VCaP (cell line): ENCODE results near the gene SV2C.
"Not testable (repeated sequence)": the region's sequence is repeated elsewhere in the genome, so short reads cannot be mapped to it uniquely, and the experiment has no call there.

Source experiments
- H3K27ac ChIP-seq: fragments of 450-650 bp; 2 replicates; pipeline ENCODE4 v1.5.1; 2017
- TF ChIP-seq, protein P1 (sequence below): fragments of 450-650 bp; conservative IDR thresholded peaks from 2 replicates; pipeline ENCODE4 v1.5.1; 2017; ENCODE audit warnings: mild to moderate bottlenecking, moderate library complexity

Gene SV2C

DNA sequence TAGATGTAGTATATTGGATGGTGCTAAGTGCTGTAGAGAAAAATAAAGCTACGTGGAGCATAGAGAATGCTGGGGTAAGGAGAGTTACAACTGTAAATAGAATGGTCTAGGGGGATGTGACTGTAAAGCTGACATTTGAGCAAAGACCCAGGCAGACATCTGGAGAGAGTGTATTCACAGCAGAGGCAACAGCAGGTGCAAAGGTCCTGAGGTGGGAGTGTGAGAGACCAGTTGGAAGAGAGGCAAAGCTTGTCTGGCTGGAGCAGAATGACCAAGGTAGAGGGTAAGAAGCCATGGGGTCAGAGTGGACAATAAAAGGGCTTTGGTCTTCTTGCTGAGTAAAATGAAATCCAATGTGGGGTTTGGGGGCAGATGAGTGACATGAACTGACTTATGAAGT is 227.0 kb downstream of the SV2C start:
- H3K27ac ChIP-seq: no peak overlapping the region
- TF ChIP-seq, protein P1, sequence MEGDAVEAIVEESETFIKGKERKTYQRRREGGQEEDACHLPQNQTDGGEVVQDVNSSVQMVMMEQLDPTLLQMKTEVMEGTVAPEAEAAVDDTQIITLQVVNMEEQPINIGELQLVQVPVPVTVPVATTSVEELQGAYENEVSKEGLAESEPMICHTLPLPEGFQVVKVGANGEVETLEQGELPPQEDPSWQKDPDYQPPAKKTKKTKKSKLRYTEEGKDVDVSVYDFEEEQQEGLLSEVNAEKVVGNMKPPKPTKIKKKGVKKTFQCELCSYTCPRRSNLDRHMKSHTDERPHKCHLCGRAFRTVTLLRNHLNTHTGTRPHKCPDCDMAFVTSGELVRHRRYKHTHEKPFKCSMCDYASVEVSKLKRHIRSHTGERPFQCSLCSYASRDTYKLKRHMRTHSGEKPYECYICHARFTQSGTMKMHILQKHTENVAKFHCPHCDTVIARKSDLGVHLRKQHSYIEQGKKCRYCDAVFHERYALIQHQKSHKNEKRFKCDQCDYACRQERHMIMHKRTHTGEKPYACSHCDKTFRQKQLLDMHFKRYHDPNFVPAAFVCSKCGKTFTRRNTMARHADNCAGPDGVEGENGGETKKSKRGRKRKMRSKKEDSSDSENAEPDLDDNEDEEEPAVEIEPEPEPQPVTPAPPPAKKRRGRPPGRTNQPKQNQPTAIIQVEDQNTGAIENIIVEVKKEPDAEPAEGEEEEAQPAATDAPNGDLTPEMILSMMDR: no peak

DNA sequence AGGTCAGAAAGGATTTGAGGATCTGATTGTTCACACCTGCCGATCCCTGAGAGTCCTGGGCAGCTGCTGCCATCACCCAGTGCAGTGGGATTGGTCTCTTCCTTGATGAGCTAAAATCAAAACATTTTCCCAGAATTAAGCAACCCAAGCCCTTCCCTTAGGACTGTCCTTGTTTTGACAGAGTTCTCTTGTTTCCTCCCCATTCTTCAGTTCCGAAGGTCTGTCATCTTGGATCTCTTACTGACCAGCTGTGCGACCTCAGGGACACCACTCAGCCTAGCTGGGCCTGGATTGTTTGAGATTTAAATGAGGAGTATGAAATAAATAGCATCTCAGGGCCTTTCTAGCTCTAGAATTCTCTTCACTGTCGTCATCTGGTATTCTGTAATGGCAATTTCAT is 229.6 kb downstream of the SV2C start:
- TF ChIP-seq, protein P1: no peak
- H3K27ac ChIP-seq: no peak overlapping the region

DNA sequence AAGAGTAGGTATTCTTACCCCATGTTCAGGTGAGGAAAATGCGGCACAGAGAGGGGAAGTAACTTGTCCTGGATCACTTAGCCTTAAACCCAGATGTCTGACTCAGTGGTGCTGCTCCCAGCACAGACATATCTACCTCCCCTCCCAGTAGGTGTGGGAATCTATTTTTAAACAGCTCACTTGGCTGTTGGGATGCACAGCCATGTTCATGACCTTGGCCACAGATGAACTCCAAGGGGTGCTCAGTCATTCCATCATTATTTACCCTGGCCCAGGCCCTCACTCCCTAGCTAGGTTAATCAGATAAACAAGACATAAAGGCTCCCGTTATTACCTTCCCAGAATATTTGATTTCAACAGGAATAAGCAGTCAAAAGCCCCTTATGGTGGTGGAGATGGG is 231.5 kb downstream of the SV2C start:
- TF ChIP-seq, protein P1: no peak
- no peak overlapping the region for H3K27ac ChIP-seq

DNA sequence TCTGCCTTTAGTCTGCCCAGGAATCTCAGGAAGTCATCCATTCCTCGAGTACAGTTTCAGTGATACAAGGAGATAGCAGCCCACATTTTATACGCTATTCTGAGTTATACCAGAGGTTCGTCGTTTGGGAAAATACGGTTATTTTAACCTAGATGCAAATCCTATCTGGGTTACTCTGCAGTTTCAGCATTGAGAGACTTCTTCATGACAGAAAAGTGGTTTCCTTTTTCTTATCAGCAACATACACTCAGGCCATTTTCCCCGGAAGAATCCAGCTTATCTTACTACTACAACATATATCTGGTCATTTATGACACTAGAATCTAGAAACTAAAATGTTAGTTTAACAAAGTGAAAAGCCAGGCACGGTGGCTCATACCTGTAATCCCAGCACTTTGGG is 236.5 kb downstream of the SV2C start:
- TF ChIP-seq, protein P1: no peak
- no peak overlapping the region for H3K27ac ChIP-seq

DNA sequence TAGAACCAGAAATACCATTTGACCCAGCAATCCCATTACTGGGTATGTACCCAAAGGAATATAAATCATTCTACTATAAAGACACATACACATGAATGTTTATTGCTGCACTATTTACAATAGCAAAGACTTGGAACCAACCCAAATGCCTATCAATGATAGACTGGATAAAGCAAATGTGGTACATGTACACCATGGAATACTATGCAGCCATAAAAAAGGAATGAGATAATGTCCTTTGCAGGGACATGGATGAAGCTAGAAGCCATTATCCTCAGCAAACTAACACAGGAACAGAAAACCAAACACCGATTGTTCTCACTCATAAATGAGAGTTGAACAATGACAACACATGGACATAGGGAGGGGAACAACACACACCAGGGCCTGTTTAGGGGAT is 240.3 kb downstream of the SV2C start:
- not testable (repeated sequence) for H3K27ac ChIP-seq

DNA sequence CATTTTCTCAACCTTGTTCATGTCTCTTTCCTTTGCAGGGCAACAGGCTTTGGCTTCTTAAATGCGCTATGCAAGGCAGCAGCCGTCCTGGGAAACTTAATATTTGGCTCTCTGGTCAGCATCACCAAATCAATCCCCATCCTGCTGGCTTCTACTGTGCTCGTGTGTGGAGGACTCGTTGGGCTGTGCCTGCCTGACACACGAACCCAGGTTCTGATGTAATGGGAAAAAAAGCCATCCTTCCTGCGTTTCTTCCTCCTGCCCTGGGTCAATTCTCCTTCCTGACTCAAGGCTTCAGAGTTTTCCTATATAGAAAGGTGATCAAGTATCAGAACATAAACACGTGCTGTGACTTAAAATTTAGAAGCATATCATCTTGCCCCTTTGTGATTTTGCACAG is 242.1 kb downstream of the SV2C start:
- peak overlapping the region; percentile 52 for H3K27ac ChIP-seq
- TF ChIP-seq, protein P1: no peak

DNA sequence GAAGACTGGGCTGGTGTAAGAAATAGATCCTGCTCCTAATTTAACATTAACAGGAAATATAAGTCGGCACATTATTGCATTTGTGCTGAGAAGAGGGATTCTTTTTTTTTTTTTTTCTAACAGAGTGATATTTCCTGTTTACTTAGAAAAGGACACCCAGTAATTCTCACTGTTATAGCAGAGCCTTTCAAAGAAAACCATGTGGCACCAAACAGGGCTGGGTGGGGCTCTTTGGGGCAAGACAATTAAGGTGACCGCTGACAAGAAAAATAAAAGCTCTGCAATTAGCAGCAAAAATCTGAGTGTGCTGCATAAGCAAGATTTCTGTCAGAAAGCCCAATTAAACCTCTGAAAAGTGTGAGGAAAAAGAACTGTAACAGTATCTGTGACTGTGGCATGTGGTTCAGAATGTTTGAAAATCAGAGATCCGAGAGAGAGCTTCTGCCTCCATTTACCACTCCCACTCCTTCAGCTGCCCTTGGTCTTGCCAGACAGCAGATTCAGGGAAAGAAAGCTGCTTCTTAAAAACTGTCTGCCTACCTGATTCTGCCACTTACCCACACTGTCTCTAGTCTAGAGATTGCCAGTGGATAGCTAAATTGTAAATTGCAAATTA is 242.8 kb downstream of the SV2C start:
- H3K27ac ChIP-seq: peak overlapping the region; percentile 52
- TF ChIP-seq, protein P1: no peak

DNA sequence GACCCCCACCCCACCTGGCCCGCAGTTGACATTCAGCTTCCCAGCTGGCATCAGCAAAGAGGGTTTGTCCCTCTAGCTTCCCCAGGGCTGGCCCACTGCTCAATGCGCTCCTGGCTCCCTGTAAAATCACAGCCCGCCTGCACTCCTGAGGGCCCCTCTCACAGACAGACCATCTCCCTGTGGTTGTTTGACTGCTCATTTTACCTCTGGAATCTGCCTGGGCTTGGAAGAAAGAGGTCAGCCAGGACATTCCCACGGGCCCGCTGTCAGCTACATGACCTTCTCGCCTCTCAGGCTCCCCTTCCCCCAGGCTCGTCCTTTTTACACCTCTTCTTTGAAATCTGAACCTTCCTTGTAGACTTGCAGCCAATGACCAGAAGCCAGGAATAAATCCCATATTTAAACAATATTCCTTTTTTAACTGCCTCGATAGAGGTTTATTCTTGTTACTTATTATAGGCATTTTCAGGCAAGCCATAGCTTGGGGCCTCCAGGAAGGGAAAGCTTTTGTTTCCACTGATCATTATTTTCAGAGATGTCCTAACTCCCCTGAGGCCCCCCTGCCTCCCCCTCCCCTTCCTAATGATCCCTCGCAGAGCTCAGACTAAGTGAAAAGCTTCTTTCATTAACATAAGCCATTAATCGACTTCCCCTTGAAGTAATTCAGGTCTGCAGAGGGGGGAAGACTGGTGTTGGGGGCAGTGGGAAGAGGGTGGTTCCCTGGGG is 243.6 kb downstream of the SV2C start:
- H3K27ac ChIP-seq: peak overlapping the region; percentile 52
- TF ChIP-seq, protein P1: no peak
